NOMO-1 treated with DMSO at 0.1 percent for 48 hours (cell line): ENCODE data around the gene HECTD2.
"Not testable (repeated sequence)": the region's sequence is repeated elsewhere in the genome, so short reads cannot be mapped to it uniquely, and the experiment has no call there.

Experiments used
- DNase-seq: peaks from one replicate; lab custom pipeline; 2025; ENCODE audit not compliant: unreplicated experiment; lab: John Stamatoyannopoulos, UW

HECTD2 gene

DNA sequence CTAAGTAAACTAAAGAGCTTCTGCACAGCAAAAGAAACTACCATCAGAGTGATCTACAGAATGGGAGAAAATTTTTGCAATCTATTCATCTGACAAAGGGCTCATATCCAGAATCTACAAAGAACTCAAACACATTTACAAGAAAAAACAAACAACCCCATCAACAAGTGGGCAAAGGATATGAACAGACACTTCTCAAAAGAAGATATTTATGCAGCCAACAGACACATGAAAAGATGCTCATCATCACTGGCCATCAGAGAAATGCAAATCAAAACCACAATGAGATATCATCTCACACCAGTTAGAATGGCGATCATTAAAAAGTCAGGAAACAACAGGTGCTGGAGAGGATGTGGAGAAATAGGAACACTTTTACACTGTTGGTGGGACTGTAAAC, 124.6 kb downstream of the HECTD2 start:
- not testable (repeated sequence) for DNase-seq

DNA sequence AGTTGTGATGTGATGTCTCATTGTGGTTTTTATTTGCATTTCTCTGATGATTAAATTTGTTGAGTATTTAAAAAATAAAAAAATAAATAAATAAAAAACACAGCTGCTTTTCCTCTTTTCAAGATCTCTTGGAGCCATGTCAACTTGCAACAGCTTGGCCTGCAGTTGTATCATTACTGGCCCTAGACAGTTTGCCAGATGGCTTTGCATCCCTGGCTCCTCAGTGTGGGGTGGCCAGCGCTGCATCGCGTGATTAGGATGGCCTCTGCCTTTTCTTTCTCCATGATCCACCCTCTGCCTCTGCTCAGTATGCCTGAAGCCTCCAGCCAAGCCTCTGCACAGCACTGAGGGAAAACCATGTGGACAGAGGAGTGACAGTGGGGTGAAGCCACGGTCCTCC, 126.0 kb downstream of the HECTD2 start:
- no peak for DNase-seq

DNA sequence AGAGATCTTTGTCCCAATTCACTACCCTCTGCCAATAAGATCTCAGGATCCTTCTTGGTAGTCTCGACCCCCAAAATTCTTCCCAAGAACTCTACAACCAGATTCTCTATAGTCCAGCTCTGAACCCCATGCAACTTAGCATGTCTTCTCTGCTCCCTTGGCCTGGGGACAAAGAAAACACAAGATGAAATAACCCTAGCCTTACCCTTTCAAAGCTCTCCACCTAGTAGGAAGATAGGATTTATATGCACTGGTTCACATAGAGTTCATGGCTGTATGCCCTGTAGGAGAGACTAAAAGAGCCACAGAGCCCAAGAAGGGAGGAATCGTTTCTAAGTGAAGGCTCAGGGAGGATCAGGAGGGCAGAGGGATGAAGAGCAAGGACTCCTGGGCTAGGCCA, 126.6 kb downstream of the HECTD2 start:
- no peak for DNase-seq

DNA sequence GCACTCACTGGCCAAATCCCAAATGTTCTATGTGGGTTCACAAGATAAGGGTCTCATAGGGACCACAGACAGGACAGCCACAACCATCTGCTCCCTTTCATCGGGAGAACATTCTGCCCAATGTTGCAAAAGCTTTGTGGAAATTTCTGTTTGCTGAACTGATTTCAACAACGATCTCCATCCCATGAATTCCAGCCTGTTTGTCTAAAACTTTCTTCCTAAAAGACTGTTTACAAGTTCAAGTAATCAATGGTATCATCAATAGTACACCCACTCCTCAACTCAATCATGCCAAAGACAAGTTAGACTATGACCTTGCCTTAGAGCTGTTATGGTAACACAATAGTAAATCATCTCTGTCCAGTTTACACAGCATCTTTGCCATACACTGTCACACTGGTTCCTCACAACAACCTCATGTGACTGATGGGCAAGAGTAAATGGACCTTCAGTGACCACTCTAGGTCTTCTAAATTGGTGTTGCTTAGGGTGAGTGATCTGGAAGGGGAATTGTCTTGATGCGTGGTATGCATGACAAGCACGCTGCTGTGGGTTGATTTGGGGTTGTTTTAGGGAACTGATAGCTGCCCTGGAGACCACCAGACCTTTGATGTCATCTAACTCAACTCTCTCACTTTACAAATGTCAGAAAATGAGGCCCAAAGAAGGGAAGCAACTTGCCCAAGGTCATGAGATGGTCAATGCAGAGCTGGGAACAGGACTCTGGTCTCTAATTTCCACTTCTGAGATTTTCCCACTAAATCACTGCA, 127.7 kb downstream of the HECTD2 start:
- DNase-seq, result no peak

DNA sequence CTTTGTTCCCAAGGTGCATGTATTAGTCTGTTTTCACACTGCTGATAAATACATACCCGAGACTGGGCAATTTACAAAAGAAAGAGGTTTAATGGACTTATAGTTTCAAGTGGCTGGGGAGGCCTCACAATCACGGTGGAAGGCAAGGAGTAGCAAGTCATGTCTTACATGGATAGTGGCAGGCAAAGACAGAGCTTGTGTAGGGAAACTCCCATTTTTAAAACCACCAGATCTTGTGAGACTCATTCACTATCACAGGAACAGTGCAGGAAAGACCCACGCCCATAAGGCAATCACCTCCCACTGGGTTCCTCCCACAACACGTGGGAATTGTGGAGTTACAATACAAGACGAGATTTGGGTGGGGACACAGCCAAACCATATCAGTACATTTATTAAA, 129.8 kb downstream of the HECTD2 start:
- DNase-seq, result no peak

DNA sequence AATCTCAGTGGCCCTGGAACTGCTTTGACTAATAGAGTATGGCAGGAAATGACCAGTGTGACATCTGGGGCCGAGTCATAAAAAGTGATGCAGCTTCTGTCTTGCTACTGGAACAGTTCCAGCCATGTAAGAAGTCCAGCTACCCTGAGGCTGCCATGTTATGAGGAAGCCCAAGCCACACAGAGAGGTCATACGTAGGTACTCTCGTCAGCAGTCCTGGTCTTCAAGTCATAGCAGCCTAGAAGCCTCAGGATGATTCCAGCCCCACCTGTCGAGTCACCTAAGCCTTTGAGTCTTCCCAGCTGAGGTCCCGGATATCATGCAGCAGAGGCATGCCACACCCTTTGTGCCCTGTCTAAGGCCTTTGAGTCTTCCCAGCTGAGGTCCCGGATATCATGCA, 130.6 kb downstream of the HECTD2 start:
- DNase-seq, result no peak

DNA sequence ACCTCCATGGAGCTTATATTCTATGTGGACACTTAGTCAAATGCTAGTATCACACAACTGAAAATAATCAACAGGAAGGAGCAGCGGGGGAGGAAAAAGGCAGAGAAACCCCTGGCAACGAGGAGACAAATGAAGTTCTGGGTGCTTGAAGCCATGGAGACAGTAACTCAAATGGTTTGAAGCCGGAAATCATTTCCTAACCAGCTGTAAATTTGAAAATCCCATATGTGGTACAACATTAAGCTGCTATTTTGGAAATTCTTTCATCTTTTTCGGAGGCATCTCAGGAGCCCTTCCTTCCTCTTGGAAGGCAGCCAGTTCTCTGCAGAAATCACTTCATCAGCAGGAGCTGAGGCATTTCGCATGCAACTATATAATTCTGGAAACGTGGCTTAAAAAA, 131.3 kb downstream of the HECTD2 start:
- no peak for DNase-seq

DNA sequence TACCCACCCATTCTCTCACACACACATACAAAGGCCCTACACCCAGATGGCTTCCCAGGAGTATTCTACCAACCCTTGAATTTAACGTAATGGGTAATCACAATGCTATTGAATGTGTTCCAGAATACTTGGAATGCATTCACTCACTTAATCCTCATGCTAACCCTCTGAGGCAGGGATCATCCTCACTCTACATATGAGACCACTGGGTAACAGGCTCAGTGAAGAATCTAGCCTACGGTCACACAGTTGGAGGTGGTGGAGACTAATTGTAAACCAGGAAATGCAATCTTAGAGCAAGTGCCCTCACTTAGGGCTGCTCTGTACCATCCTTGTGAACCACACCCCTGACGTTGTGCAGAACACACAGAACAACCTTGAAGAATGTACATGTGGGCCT, 135.2 kb downstream of the HECTD2 start:
- DNase-seq, result no peak

DNA sequence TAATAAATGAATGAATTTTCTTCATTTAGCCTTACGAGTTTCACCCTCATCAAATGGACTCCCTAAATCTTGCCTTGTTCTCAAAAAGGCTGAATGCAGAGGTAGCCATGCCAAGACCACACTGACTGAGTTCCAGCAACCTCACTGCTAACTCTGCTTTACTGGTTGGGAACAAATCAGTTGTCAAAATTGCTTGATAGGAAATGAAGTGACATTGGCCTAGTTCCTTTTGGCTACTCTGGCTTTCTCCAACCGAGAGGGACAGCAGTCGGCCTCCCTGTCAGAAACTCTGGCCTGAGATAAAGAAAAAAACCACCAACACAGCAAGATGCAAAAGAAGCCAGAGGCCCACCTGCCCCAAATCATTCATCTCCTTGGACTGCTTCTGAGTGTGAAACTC, 135.7 kb downstream of the HECTD2 start:
- DNase-seq, result no peak

DNA sequence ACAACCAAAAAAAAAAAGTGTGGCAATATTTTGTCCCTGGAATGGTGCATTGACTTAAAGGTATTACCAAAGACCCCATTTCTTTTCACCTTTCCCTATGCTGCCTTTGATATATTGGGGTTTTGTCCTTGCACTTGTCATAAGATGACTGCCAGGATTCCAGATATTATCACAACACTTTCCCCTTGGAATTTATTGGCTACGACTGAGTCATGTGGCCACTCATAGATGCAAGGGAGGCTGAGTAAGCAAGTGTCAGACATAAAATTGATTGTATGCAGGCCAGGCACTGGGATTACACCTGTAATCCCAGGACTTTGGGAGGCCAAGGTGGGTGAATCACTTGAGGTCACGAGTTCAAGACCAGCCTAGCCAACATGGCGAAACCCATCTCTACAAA, 139.1 kb downstream of the HECTD2 start:
- DNase-seq, result no peak

DNA sequence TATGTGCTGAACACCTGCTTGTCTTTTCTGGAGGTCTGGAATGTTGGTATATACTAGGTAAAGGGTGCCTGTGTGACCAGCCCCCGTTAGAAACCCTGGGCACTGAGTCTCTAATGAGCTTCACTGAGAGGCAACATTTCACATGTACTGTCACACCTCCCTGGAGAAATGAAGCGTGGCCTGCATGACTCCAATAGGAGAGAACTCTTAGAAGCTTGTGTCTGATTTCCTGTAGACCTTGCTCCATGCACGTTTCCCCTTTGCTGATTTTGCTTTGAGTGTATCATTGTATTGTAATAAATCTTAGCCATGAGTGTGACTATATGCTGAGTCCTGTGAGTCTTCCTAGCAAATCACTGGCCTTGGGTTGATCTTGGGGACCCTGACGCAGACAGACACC, 139.9 kb downstream of the HECTD2 start:
- no peak for DNase-seq

DNA sequence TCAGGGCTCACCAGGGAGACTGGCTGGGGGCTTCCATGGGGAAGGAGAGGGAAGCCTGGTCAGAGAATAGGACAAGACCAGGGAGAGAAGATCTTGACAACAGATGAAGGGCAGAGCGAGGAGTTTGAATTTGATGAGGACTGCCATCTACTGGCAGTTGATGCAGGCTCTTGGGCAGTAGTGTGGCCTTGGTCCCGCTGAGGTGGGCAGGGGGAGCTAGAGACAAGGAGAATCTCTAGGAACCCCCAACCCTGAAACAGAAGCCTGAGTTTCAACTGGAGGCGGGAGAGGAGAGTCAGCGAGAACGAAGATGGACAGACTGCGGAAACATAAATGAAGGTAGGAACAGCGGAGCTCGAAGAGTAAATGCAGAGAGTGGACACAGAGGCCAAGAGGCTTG, 141.7 kb downstream of the HECTD2 start:
- no peak for DNase-seq

DNA sequence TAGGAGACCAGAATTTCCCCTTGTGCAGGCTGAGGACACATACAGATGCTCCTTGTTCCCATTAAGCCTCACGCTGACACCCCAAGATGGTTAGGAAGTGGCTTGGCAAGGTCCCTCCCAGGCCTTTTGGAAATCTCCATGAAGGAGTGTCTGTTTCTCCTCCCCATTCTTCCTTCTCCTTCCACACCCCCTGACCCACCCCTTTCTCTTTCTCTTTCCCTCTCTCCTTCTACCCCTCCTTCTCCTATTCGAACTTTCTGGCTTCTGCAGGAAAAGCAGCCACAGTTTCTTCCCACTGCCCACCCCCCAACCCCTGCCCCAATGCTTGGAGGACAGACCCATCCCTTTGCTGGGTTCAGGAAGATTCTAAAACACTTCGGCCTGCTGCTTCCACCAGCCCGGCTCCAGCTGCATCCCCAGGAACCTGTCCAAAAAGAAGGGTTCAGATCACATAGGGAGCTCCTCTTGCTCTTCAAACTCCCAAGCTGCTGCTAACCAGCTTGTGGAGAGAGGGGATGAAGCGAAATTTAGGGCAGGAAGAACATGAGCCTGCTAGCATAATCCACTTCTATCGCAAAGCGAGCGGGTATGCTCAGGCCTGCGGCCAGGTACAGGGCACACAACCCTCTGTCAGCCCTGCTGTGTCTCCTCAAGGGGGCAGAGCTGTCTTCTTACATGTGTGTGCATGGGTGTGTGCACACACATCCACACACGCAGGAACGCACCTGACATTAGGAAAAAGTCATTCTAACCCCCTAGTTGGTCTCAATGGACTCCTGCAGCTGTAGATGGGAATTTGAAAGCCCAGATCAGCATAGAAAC, 142.3 kb downstream of the HECTD2 start:
- no peak for DNase-seq

DNA sequence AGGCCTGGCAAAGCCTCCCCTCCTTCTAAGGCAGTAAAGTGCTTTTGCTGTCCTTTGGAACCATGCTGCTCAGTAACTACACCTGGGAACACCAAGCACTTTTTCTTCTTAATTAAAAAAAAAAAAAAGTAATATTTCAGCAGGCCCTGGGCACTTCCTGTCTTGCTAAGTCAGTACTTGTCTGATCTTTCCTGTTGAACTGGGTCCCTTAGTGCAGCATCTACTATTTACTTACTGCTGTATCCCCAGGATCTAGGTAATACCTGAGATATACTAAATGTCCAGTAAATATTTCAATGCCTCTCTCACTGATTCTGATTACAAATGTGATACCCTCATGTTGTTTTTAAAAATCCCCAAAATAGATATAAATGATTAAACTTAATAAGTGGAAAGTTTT, 145.3 kb downstream of the HECTD2 start:
- DNase-seq, result no peak

DNA sequence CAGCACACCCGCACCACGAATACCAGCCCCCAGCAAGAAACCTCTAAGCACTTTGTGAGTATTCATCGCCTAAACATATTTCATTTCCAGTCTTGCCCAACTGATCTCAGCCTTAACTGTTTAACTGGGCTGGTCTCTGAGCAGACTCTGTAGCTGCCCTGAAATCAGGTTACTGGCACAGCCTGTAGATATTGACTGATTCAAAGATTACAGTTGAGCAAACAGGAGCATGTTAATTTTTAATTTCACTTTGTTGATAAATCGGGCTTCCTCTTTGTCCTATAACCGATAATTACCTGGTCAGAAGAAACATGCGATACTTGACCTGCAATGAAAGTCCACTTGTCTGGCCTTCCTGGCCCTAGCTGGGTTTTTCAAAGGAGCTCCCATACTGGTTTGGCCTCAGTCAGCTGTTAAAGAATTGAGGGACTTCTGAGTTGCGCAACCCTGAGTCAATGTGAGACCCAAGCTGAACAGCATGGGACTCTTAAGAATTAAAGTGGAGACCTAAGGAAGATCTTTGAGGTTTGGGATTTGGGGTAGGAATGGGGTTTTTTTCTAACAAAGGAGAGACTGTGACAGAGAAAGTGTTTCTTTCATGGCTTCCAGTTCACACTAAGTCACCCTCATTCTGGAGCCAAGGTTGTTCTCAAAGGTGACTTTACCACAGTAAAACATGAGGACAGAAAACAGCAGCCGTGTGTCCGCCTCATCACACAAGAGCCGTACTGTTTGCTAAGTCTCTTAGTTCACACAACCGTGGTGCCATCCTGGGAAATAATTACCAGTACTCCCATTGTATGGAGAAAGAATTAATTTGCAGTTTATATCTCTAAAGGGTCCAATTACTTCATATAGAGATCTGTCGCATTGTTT, 146.8 kb downstream of the HECTD2 start:
- no peak for DNase-seq

DNA sequence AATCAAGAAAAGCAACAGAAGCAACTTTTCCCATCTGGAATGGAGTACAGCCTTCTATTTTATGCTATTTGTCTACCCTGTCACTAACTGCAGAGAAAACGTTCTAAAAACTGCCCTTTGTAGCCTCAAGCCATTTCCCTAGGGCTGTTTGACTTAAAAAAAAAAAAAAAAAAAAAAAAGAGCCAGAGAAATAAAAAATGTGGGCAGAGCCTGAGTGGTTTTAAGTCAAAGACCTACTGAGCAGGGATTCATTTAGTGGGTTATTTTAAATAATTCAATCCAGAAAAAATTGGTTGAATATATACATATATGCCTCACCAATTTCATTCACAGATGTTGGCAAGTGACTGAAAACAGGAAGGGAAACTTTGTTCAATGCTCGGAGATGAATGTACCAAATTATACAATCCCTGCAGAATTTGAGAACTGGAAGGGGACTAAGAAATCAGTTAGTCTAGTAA, 147.5 kb downstream of the HECTD2 start:
- DNase-seq, result peak; percentile 35

DNA sequence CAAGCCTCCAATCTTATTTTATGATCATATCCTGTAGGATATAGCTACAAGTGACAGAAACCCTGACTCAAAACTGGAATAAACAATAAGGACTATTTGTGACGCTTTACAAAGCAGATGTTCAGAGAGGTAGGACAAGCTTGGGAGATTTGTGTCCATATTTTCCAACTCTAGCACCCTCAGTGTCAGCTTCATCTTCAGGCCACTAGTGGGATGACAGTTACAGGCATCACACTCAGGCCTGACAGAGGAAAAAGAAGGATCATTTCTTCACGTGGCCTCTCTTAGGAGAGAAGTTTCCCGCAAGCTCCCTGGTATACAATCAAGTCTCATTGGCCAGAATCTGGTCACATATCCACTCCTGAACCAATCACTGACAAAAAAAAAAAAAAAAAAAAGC, 148.3 kb downstream of the HECTD2 start:
- DNase-seq, result no peak

DNA sequence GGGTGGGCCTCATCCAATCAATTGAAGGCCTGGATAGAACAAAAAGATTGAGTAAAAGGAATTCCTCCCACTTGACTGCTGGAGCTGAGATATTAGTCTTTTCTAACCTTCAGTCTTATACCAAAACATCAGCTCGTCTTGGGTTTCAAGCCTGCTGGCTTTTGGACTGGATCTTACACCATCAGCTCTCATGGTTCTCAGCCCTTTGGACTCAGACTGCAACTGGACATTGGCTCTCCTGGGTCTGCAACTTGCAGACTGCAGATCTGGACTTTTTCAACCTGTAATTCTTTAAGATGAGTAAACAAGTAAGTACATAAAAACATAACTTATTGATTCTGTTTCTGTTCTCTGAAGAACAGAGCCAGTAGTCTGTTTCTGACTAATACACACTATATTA, 149.0 kb downstream of the HECTD2 start:
- DNase-seq, result no peak

DNA sequence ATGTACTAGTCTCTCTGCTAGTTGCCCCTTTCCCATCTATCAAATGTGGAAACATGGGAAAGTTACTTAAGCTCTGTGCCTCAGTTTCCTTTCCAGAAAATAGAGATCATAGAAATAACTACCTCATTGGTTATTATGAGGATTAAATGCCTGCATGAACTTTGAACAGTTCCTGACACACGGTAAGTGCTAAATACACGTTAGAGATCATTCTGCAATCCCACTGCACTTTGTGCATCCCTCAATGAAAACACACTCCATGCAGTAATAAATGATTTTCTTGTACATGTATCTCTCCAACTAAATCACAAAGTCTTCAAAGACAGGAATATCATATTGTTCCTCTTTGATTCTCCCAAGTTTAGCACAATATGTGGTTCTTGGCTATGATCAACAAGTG, 149.6 kb downstream of the HECTD2 start:
- DNase-seq, result no peak

DNA sequence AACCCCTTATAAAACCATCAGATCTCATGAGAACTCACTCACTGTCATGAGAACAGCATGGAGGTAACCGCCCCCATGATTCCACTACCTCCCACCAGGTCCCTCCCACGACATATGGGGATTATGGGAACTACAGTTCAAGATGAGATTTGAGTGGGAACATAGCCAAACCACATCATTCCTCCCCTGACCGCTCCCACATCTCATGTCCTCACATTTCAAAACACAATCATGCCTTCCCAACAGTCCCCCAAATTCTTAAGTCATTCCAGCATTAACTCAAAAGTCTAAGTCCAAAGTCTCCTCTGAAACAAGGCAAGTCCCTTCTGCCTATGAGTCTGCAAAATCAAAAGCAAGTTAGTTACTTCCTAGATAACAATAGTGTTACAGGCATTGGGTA, 150.7 kb downstream of the HECTD2 start:
- not testable (repeated sequence) for DNase-seq

DNA sequence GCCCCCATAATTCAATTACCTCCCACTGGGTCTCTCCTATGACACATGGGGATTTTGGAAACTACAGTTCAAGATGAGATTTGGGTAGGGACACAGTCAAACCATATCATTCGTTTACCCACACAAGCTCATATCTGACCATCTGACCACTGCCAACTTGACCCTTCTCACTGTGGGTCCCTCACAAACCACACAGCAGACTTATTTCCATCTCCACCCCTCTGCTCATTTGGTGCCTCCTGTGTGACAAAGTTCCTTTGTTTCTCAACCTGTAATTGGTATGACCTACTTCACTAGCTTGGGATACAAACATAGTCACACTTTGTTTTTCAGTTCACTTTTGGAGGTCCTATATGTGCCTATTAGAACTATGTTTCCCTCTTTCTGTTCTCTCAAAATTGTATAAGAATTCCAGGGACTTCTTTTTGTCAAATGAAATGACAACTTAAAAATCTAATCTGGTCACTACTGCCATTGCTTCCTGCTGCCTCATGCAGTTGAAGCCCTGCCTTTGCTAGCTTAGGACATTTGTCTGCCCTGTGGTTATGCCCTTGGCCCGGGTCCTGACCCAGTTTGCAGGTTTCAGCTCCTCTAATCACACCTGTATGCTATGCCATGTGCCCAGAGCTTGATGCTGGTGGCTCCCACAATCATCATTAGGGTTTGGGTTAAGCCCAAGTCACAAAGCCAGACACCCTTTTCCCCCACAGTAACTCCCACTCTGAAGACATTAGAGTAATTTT, 152.9 kb downstream of the HECTD2 start:
- no peak for DNase-seq
